ENCODE measurements around the gene TFDP3. TPM values are rescaled to one million over a fixed set of nuclear protein-coding genes. Genes with fewer than 3 reads are reported as not detected.

The TFDP3 gene
- total and polyA plus RNA-seq, 2 of the 4 experiments (the other 2 are of a cell fraction) = not detected

DNA sequence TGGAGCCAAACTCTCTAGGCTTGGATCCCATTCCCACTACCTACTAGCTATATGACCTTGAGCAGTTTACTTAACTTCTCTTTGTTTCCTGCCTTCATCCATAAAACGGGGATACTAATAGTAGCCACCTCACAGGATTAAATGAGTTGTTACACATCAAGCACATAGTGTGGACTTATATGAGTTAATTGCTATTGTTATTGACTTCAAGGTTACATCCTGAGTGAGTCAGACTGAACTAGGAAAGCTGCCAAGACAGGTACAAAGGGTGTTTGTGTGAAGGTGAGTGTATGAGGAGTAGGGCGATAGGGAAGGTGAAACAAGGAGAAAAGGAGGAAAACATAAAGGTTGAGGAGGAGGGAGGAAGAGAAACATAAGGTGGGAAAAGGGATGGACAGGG lies 32.2 kb downstream of the TFDP3 start:
- no peak for ATAC-seq (ENCODE audit: low read depth)
- Histone ChIP-seq H4K20me1 (ENCODE audit: insufficient read depth, low read length) (no peaks in the 10 kb centered on the region), H4K8ac (ENCODE audit: low read depth in 2 of 2, low read length in 2 of 2) (no peak overlapping the region), H4K91ac (ENCODE audit: insufficient read depth, low read depth, low read length) (no peak overlapping the region), H2AFZ (replicated peaks; ENCODE audit: low read length, poor library complexity) (no peak overlapping the region), H3K27ac (ENCODE audit: insufficient read depth, low read length) (no peak overlapping the region), H3K4ac (ENCODE audit: low read depth, low read length) (no peak overlapping the region), H2BK15ac (ENCODE audit: low read depth, low read length) (no peak overlapping the region), H3K23ac (ENCODE audit: low read depth, low read length) (no peak overlapping the region), H3K9me1 (ENCODE audit: insufficient read depth, low read length) (no peaks in the 10 kb centered on the region), H3K18ac (ENCODE audit: low read depth, low read length) (no peak overlapping the region), H2AK5ac (ENCODE audit: low read depth, low read length) (no peak overlapping the region), H2BK20ac (ENCODE audit: low read depth, low read length) (no peak overlapping the region), H3K4me2 (ENCODE audit: low read depth, low read length) (no peak overlapping the region), H3K14ac (replicated peaks; ENCODE audit: low read depth, low read length) (no peak overlapping the region), H3K4me1 (ENCODE audit: control insufficient read depth, insufficient read depth, low read length) (no peaks in the 10 kb centered on the region), H3K4me3 (ENCODE audit: insufficient read depth, low read depth, low read length) (no peak overlapping the region), H3K9ac (ENCODE audit: low read depth, low read length) (no peak overlapping the region), H3K36me3 (ENCODE audit: control insufficient read depth, insufficient read depth, low read length) (no peaks in the 10 kb centered on the region), H3K27me3 (ENCODE audit: control insufficient read depth, insufficient read depth, low read length) (peaks cover 1% of the 10 kb centered on the region), H4K5ac (ENCODE audit: low read depth, low read length) (no peak overlapping the region), H2BK120ac (ENCODE audit: low read depth, low read length) (no peak overlapping the region), H3K79me1 (ENCODE audit: low read depth in 1 of 2, low read length in 2 of 2) (no peaks in the 10 kb centered on the region), H2BK5ac (ENCODE audit: low read depth, low read length, poor library complexity, severe bottlenecking) (no peak overlapping the region), H3K56ac (ENCODE audit: extremely low read depth, insufficient read depth, low read length) (no peak overlapping the region), H3K9me3 (ENCODE audit: control insufficient read depth, insufficient read depth, low read length) (no peaks in the 10 kb centered on the region), H2AK9ac (replicated peaks; ENCODE audit: low read depth, low read length, poor library complexity) (no peak overlapping the region)
- TF ChIP-seq CEBPB (IDR thresholded peaks at IDR 0.05; ENCODE audit: low read depth, low read length) (no peak), MAZ (IDR thresholded peaks at IDR 0.05; ENCODE audit: borderline replicate concordance, low read depth, low read length) (no peak), CHD1 (IDR thresholded peaks at IDR 0.05; ENCODE audit: low read depth, low read length) (no peak), RCOR1 (IDR thresholded peaks at IDR 0.05; ENCODE audit: insufficient replicate concordance, low read length) (no peak)
- DNase-seq = no peak
- dilution Hi-C loops (cut with HindIII; ENCODE audit: low sequenced_read_pairs, unreplicated experiment) = no loop called here
- BruUV-seq (replicated peaks) = no TSS peak
- 100% methylated on average over 1 of the region's 2 CpGs; no CpG with 5 or more reads in 1 of the 2 experiments for WGBS, 2 experiments (ENCODE audit: extremely low coverage in 2 of 2, insufficient read length in 1 of 2)
- in situ Hi-C loops (cut with MboI; ENCODE audit: low sequenced_read_pairs) = no loop called here
- ChIA-PET POLR2A (ENCODE audit: unreplicated experiment) (no interaction called here), CTCF (no interaction called here)
- intact Hi-C loops (cut with micrococcal nuclease) = no loop called here

All from IMR-90 (cell line).